Brain microvascular endothelial cell (primary cell): ENCODE results near the gene CD274.

Experiments
- DNase-seq: peaks from one replicate; pipeline ENCODE4 v3.0.0-alpha.2; 2020
- H3K27ac ChIP-seq: fragments of 250-450 bp; sonication (Bioruptor Pico); 2 replicates; pipeline ENCODE4 v1.5.1; 2020; ENCODE audit warnings: mild to moderate bottlenecking, moderate library complexity
- H3K27me3 ChIP-seq: fragments of 250-450 bp; sonication (Bioruptor Pico); replicated peaks from 2 replicates; pipeline ENCODE4 v1.5.1; 2020; ENCODE audit warnings: mild to moderate bottlenecking
- H3K36me3 ChIP-seq: fragments of 250-450 bp; sonication (Bioruptor Pico); replicated peaks from 2 replicates; pipeline ENCODE4 v1.5.1; 2020; ENCODE audit warnings: mild to moderate bottlenecking
- H3K4me3 ChIP-seq: 2 replicates; pipeline ENCODE4 v1.5.1; 2011; ENCODE audit warnings: low read depth, mild to moderate bottlenecking, control low read depth, low read length, moderate library complexity
- in situ Hi-C: cut with HindIII; loops from 2 replicates; pipeline ENCODE4 v1.10.0; 2017; ENCODE audit warnings: low sequenced_read_pairs, low pct_ligation_motif_present
- TF ChIP-seq, protein P1 (sequence below): IDR thresholded peaks from 2 replicates; pipeline ENCODE4 v1.5.1; 2011; ENCODE audit warnings: low read depth, mild to moderate bottlenecking, moderate library complexity, low read length, control low read depth, inconsistent platforms; ENCODE audit errors: missing control alignments

CD274 gene

DNA sequence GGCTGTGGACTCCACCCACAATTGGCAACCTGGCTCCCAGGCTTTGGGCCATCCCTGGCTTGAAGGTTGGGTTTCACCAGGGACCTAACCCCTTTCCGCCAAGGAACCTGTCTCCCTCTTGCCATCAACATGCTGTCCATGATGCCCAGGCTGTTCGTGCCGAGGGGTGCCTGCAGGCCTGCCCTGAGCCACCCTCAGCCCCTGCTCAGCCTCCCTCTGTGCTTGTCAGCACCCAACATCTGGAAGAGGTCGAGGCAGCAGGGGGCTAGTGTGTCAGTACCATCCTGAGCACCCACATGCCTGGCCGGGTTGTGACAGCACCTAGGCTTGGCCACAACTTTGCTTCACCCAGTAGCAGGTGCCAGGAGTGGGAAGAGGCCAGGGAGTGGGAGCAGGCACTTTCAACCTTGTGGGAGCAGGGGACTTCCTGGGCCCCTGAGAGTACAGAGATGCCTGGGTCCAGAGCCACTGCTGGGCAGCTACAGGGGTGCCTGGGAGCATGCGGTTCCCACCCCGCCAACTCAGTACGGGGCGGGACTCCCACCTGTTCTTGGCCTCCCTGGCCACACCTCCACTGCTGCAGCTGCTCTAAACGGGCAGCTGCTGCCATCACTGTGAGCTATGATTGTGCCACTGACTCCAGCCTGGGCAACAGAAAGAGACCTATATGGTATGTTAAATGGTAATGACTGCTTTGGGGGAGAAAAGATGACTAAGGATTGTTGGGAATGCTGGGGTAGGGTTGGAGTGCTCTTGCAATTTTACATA, 66.3 kb downstream of the CD274 start:
- Histone ChIP-seq H3K36me3 (no peaks in the 10 kb centered on the region), H3K27ac (no peak overlapping the region), H3K4me3 (no peak overlapping the region), H3K27me3 (no peaks in the 10 kb centered on the region)
- no peak for DNase-seq
- in situ Hi-C loops = no loop called here
- TF ChIP-seq, protein P1, sequence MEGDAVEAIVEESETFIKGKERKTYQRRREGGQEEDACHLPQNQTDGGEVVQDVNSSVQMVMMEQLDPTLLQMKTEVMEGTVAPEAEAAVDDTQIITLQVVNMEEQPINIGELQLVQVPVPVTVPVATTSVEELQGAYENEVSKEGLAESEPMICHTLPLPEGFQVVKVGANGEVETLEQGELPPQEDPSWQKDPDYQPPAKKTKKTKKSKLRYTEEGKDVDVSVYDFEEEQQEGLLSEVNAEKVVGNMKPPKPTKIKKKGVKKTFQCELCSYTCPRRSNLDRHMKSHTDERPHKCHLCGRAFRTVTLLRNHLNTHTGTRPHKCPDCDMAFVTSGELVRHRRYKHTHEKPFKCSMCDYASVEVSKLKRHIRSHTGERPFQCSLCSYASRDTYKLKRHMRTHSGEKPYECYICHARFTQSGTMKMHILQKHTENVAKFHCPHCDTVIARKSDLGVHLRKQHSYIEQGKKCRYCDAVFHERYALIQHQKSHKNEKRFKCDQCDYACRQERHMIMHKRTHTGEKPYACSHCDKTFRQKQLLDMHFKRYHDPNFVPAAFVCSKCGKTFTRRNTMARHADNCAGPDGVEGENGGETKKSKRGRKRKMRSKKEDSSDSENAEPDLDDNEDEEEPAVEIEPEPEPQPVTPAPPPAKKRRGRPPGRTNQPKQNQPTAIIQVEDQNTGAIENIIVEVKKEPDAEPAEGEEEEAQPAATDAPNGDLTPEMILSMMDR = no peak

DNA sequence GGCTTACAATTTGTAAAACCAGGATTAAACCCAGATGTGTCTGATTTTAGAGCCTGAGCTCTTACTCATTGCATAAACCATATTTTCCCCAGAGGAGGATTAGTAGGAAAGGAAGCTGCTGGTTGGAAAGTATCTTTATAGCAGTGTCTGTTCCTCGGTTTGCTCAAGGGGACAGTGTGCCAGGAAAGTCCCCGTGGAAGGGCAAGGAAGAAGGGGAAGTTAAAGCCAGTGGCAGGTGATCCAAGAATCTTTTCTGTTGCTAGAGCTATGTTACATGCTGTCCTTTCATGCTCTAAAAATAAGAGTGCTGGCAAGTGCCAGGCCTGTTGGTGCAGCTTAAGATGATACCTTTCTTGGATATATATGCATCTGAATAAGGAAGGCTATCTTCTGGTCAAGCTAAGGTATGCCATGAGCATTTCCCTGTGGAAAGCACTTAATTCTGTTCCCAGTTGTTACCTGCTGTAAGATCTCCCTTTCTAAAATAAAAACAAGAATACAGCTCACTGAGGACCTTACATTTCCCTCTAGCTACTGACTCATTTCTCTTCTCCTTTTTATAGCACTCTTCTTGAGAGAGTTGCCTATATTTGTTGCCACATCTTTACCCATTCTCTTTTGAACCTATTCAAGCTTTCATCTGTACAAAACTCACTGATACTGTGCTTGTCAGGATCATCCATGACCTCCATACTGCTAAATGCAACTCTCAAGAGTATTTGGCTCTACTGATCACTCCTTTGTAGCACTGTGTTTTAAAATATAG, 68.0 kb downstream of the CD274 start:
- no peaks in the 10 kb centered on the region for H3K27me3 ChIP-seq
- no peaks in the 10 kb centered on the region for H3K36me3 ChIP-seq
- in situ Hi-C loops = no loop called here
- TF ChIP-seq, protein P1 = no peak
- no peak overlapping the region for H3K27ac ChIP-seq
- no peak overlapping the region for H3K4me3 ChIP-seq
- no peak for DNase-seq

DNA sequence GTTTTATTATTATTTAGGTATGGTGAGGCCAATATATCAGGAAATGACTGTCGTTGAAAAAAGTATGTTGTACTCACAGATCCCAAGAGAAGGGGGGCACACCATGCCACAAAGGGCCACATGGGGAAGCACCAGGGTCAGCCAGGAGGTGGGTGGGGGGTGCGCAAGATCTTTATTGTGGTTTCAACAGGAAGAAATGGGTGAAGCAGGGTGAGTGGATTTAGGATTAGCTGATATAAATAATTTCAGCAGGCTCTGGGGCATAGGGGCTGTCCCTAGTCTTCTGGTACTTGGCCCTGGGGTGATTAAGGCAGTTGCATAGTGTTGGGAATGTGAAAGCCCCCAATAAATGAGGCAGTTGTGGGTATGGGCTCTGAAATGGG, 68.6 kb downstream of the CD274 start:
- Histone ChIP-seq H3K4me3 (no peak overlapping the region), H3K27ac (no peak overlapping the region), H3K27me3 (no peaks in the 10 kb centered on the region), H3K36me3 (no peaks in the 10 kb centered on the region)
- TF ChIP-seq, protein P1 = no peak
- in situ Hi-C loops = no loop called here
- no peak for DNase-seq
